GM23338 (cell line): ENCODE measurements around the gene MTRF1L. TPM values are rescaled to one million over a fixed set of nuclear protein-coding genes. Genes with fewer than 3 reads are reported as not detected.

Experiments
- ATAC-seq: fragments of 200-7000 bp; cut with Tn5 transposase; 3 replicates; pipeline ENCODE4 v1.9.1; 2020
- DNase-seq: peaks from one replicate; pipeline ENCODE4 v3.0.0-alpha.2; 2015; ENCODE audit warnings: low spot score
- H2AFZ ChIP-seq: fragments of 200-600 bp; sonication (generic); 2 replicates; pipeline ENCODE4 v1.8.0; 2016; ENCODE audit warnings: antibody characterized with exemption, mild to moderate bottlenecking, moderate library complexity
- H3F3A ChIP-seq: fragments of 200-600 bp; sonication (generic); replicated peaks from 2 replicates; pipeline ENCODE4 v1.8.0; 2017; ENCODE audit warnings: antibody characterized with exemption, mixed run types, low read depth
- H3K27ac ChIP-seq: fragments of 200-600 bp; sonication (generic); 2 replicates; pipeline ENCODE4 v1.6.1; 2016; ENCODE audit warnings: low read depth
- H3K27me3 ChIP-seq: fragments of 200-600 bp; sonication (generic); 2 replicates; pipeline ENCODE4 v1.8.0; 2016; ENCODE audit warnings: mild to moderate bottlenecking, mixed run types, moderate library complexity; ENCODE audit not compliant: insufficient read depth
- H3K36me3 ChIP-seq: fragments of 200-600 bp; sonication (generic); 2 replicates; pipeline ENCODE4 v1.8.0; 2016; ENCODE audit warnings: mild to moderate bottlenecking; ENCODE audit not compliant: insufficient read depth
- H3K4me1 ChIP-seq: fragments of 200-600 bp; sonication (generic); 2 replicates; pipeline ENCODE4 v1.8.0; 2016; ENCODE audit warnings: mild to moderate bottlenecking, moderate library complexity; ENCODE audit not compliant: insufficient read depth
- H3K4me2 ChIP-seq: fragments of 200-600 bp; sonication (generic); 2 replicates; pipeline ENCODE4 v1.7.1; 2017; ENCODE audit warnings: mixed run types
- H3K4me3 ChIP-seq: fragments of 200-600 bp; sonication (generic); 2 replicates; pipeline ENCODE4 v1.6.1; 2016; ENCODE audit warnings: mixed run types
- H3K79me2 ChIP-seq: fragments of 200-600 bp; sonication (generic); replicated peaks from 2 replicates; pipeline ENCODE4 v1.8.0; 2017; ENCODE audit warnings: mild to moderate bottlenecking; ENCODE audit not compliant: insufficient read depth
- H3K9me2 ChIP-seq: fragments of 200-600 bp; sonication (generic); 2 replicates; pipeline ENCODE4 v1.8.0; 2017; ENCODE audit not compliant: insufficient read depth
- H4K20me1 ChIP-seq: fragments of 200-600 bp; sonication (generic); replicated peaks from 2 replicates; pipeline ENCODE4 v1.8.0; 2017; ENCODE audit warnings: mild to moderate bottlenecking; ENCODE audit not compliant: insufficient read depth
- H3K27ac Mint-ChIP-seq: 2 replicates; pipeline ENCODE4 v1.8.0; 2020; ENCODE audit warnings: inconsistent platforms, mild to moderate bottlenecking, moderate library complexity, mixed read lengths
- H3K27me3 Mint-ChIP-seq: 3 replicates; pipeline ENCODE4 v1.8.0; 2022; ENCODE audit warnings: low read depth, mild to moderate bottlenecking, moderate library complexity, mixed read lengths, inconsistent platforms; ENCODE audit not compliant: insufficient read depth, poor library complexity
- H3K36me3 Mint-ChIP-seq: 3 replicates; pipeline ENCODE4 v1.8.0; 2021; ENCODE audit warnings: low read depth, mild to moderate bottlenecking, inconsistent platforms, moderate library complexity, mixed read lengths
- H3K4me1 Mint-ChIP-seq: 3 replicates; pipeline ENCODE4 v1.8.0; 2020; ENCODE audit warnings: mild to moderate bottlenecking, inconsistent platforms, mixed read lengths
- H3K4me3 Mint-ChIP-seq: 3 replicates; pipeline ENCODE4 v1.8.0; 2021; ENCODE audit warnings: moderate library complexity, mild to moderate bottlenecking, inconsistent platforms, mixed read lengths
- H3K9me3 Mint-ChIP-seq: 3 replicates; pipeline ENCODE4 v1.8.0; 2020; ENCODE audit warnings: moderate library complexity, mild to moderate bottlenecking, inconsistent platforms, mixed read lengths
- JUNB ChIP-seq: IDR thresholded peaks from one replicate; pipeline ENCODE4 v1.6.1; 2016; ENCODE audit warnings: antibody characterized with exemption; ENCODE audit not compliant: unreplicated experiment
- POLR2AphosphoS5 ChIP-seq: IDR thresholded peaks from 2 replicates; pipeline ENCODE4 v1.6.1; 2016; ENCODE audit warnings: antibody characterized with exemption, low read depth
- STAT1 ChIP-seq: IDR thresholded peaks from one replicate; pipeline ENCODE4 v1.6.1; 2016; ENCODE audit warnings: antibody characterized with exemption; ENCODE audit not compliant: unreplicated experiment
- ZNF114 ChIP-seq: fragments of 250-450 bp; sonication (Bioruptor Pico); IDR thresholded peaks from 2 replicates; pipeline ENCODE4 v1.5.0; 2020; ENCODE audit warnings: mild to moderate bottlenecking, moderate library complexity
- ZNF331 ChIP-seq: fragments of 250-450 bp; sonication (Bioruptor Pico); IDR thresholded peaks from 2 replicates; pipeline ENCODE4 v1.5.0; 2020; ENCODE audit warnings: low read depth, mild to moderate bottlenecking, moderate library complexity
- polyA plus RNA-seq: library from polyadenylated mRNA; unstranded; fragments of >200 nt; fragmentation: Nextera tagmentation; extraction: Ambion mirVana; gene quantifications from 2 replicates; pipeline ENCODE4 v1.2.1, GENCODE V29; 2016
- total RNA-seq: library from RNA; depleted of rRNA; stranded (reverse); fragments of >200 nt; shearing (Covaris generic); gene quantifications from 2 replicates; pipeline ENCODE4 v1.2.3, GENCODE V29; 2014
- TF ChIP-seq, protein P1 (sequence below): fragments of 250-450 bp; sonication (Bioruptor Pico); IDR thresholded peaks from 2 replicates; pipeline ENCODE4 v1.5.0; 2020; ENCODE audit warnings: mild to moderate bottlenecking, moderate library complexity
- TF ChIP-seq, protein P2 (sequence below): IDR thresholded peaks from one replicate; pipeline ENCODE4 v1.6.1; 2018; ENCODE audit warnings: antibody characterized with exemption; ENCODE audit not compliant: unreplicated experiment
- TF ChIP-seq, protein P3 (sequence below), 2 experiments: fragments of 200-600 bp in 1 of 2; sonication (generic) in 1 of 2; conservative IDR thresholded peaks; 2 replicates each; pipeline versions ENCODE4 v1.5.1 to v1.6.1; 2016 to 2017; ENCODE audit warnings: antibody characterized with exemption in 2 of 2, low read depth in 2 of 2, mild to moderate bottlenecking in 2 of 2, moderate library complexity in 1 of 2

MTRF1L gene
- total and polyA plus RNA-seq, 2 experiments from 2014 or later: 20.5 to 28.3 TPM

DNA sequence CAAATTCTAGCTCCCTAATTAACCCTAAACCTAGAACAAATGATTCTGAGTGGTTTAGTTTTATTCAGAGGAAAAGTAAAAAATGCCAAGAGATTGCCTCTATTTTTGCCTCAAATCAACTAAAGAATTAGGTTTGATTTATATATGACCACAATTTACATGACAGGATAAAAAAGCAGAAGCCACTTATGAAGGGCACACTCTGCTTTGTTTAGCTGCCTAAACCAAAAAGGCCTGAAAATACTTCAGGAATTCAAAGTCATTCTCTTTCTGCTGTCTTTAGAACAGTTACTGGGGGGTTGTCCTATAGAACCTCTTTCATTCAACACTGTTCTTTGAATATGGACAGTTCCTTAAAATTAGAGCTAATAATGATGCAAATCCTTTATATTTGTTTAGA lies 25.0 kb downstream of the MTRF1L start (continued):
- TF ChIP-seq, protein P1, sequence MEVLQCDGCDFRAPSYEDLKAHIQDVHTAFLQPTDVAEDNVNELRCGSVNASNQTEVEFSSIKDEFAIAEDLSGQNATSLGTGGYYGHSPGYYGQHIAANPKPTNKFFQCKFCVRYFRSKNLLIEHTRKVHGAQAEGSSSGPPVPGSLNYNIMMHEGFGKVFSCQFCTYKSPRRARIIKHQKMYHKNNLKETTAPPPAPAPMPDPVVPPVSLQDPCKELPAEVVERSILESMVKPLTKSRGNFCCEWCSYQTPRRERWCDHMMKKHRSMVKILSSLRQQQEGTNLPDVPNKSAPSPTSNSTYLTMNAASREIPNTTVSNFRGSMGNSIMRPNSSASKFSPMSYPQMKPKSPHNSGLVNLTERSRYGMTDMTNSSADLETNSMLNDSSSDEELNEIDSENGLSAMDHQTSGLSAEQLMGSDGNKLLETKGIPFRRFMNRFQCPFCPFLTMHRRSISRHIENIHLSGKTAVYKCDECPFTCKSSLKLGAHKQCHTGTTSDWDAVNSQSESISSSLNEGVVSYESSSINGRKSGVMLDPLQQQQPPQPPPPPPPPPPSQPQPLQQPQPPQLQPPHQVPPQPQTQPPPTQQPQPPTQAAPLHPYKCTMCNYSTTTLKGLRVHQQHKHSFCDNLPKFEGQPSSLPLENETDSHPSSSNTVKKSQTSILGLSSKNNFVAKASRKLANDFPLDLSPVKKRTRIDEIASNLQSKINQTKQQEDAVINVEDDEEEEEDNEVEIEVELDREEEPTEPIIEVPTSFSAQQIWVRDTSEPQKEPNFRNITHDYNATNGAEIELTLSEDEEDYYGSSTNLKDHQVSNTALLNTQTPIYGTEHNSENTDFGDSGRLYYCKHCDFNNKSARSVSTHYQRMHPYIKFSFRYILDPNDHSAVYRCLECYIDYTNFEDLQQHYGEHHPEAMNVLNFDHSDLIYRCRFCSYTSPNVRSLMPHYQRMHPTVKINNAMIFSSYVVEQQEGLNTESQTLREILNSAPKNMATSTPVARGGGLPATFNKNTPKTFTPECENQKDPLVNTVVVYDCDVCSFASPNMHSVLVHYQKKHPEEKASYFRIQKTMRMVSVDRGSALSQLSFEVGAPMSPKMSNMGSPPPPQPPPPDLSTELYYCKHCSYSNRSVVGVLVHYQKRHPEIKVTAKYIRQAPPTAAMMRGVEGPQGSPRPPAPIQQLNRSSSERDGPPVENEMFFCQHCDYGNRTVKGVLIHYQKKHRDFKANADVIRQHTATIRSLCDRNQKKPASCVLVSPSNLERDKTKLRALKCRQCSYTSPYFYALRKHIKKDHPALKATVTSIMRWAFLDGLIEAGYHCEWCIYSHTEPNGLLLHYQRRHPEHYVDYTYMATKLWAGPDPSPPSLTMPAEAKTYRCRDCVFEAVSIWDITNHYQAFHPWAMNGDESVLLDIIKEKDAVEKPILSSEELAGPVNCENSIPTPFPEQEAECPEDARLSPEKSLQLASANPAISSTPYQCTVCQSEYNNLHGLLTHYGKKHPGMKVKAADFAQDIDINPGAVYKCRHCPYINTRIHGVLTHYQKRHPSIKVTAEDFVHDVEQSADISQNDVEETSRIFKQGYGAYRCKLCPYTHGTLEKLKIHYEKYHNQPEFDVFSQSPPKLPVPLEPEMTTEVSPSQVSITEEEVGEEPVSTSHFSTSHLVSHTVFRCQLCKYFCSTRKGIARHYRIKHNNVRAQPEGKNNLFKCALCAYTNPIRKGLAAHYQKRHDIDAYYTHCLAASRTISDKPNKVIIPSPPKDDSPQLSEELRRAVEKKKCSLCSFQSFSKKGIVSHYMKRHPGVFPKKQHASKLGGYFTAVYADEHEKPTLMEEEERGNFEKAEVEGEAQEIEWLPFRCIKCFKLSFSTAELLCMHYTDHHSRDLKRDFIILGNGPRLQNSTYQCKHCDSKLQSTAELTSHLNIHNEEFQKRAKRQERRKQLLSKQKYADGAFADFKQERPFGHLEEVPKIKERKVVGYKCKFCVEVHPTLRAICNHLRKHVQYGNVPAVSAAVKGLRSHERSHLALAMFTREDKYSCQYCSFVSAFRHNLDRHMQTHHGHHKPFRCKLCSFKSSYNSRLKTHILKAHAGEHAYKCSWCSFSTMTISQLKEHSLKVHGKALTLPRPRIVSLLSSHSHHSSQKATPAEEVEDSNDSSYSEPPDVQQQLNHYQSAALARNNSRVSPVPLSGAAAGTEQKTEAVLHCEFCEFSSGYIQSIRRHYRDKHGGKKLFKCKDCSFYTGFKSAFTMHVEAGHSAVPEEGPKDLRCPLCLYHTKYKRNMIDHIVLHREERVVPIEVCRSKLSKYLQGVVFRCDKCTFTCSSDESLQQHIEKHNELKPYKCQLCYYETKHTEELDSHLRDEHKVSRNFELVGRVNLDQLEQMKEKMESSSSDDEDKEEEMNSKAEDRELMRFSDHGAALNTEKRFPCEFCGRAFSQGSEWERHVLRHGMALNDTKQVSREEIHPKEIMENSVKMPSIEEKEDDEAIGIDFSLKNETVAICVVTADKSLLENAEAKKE (CRISPR knock-in tag): no peak
- no peak for TF ChIP-seq JUNB

DNA sequence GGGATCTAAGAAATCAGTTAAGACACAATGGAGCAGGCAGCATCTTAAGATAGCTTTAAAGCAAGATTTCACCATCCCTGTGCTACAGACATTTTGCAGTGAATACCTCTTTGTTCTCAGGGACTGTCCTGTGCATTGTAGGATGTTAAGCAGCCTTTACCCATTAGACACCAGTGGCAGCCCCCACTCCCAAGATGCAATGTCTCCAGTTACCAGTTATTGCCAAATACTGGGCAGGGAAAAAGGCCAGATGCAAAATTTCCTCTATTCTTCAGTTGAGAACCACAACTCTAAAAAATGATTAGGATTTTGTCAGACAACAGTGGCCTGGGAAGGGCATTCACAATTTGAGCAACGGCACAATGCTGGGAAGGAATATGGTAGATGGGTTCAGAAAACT lies 25.8 kb downstream of the MTRF1L start:
- H3F3A ChIP-seq: no peaks in the 10 kb centered on the region
- no peak for ATAC-seq
- no peak overlapping the region for H3K4me3 ChIP-seq
- peaks cover 46% of the 10 kb centered on the region for H3K4me1 Mint-ChIP-seq
- H3K27me3 ChIP-seq: no peaks in the 10 kb centered on the region
- no peaks in the 10 kb centered on the region for H3K9me3 Mint-ChIP-seq
- peak overlapping the region; percentile 45; the same call in 1 of the 2 replicates for H3K4me2 ChIP-seq
- peaks cover 2% of the 10 kb centered on the region for H3K27me3 Mint-ChIP-seq
- H4K20me1 ChIP-seq: peaks cover 89% of the 10 kb centered on the region
- H2AFZ ChIP-seq: no peak overlapping the region
- peaks cover 97% of the 10 kb centered on the region for H3K79me2 ChIP-seq
- H3K36me3 Mint-ChIP-seq: peaks cover 72% of the 10 kb centered on the region
- no peaks in the 10 kb centered on the region for H3K9me2 ChIP-seq
- no peak overlapping the region for H3K27ac ChIP-seq
- peaks cover 55% of the 10 kb centered on the region for H3K36me3 ChIP-seq
- H3K4me1 ChIP-seq: peaks cover 38% of the 10 kb centered on the region
- 0 out of 2 replicates have a peak overlapping the region, but pooled peaks have one; percentile 17 for H3K27ac Mint-ChIP-seq
- no peak for DNase-seq
- H3K4me3 Mint-ChIP-seq: 0 out of 3 replicates have a peak overlapping the region, but pooled peaks have one; percentile 32
- TF ChIP-seq ZNF331 (CRISPR knock-in tag): no peak
- no peak for TF ChIP-seq ZNF114 (CRISPR knock-in tag)
- TF ChIP-seq, protein P2, sequence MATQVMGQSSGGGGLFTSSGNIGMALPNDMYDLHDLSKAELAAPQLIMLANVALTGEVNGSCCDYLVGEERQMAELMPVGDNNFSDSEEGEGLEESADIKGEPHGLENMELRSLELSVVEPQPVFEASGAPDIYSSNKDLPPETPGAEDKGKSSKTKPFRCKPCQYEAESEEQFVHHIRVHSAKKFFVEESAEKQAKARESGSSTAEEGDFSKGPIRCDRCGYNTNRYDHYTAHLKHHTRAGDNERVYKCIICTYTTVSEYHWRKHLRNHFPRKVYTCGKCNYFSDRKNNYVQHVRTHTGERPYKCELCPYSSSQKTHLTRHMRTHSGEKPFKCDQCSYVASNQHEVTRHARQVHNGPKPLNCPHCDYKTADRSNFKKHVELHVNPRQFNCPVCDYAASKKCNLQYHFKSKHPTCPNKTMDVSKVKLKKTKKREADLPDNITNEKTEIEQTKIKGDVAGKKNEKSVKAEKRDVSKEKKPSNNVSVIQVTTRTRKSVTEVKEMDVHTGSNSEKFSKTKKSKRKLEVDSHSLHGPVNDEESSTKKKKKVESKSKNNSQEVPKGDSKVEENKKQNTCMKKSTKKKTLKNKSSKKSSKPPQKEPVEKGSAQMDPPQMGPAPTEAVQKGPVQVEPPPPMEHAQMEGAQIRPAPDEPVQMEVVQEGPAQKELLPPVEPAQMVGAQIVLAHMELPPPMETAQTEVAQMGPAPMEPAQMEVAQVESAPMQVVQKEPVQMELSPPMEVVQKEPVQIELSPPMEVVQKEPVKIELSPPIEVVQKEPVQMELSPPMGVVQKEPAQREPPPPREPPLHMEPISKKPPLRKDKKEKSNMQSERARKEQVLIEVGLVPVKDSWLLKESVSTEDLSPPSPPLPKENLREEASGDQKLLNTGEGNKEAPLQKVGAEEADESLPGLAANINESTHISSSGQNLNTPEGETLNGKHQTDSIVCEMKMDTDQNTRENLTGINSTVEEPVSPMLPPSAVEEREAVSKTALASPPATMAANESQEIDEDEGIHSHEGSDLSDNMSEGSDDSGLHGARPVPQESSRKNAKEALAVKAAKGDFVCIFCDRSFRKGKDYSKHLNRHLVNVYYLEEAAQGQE: no peak
- TF ChIP-seq STAT1: no peak
- TF ChIP-seq, protein P3, sequence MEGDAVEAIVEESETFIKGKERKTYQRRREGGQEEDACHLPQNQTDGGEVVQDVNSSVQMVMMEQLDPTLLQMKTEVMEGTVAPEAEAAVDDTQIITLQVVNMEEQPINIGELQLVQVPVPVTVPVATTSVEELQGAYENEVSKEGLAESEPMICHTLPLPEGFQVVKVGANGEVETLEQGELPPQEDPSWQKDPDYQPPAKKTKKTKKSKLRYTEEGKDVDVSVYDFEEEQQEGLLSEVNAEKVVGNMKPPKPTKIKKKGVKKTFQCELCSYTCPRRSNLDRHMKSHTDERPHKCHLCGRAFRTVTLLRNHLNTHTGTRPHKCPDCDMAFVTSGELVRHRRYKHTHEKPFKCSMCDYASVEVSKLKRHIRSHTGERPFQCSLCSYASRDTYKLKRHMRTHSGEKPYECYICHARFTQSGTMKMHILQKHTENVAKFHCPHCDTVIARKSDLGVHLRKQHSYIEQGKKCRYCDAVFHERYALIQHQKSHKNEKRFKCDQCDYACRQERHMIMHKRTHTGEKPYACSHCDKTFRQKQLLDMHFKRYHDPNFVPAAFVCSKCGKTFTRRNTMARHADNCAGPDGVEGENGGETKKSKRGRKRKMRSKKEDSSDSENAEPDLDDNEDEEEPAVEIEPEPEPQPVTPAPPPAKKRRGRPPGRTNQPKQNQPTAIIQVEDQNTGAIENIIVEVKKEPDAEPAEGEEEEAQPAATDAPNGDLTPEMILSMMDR (conservative IDR thresholded peaks at IDR 0.05; ENCODE audit: low read depth in 2 of 2): no peak
- no peak for TF ChIP-seq POLR2AphosphoS5
